Measurements from ENCODE around the gene NKAIN4. TPM values are rescaled to one million over a fixed set of nuclear protein-coding genes. Genes with fewer than 3 reads are reported as not detected.

NKAIN4 gene
- total and polyA plus RNA-seq, 2 experiments from 2014 or later, result 12.6 to 13.2 TPM

DNA sequence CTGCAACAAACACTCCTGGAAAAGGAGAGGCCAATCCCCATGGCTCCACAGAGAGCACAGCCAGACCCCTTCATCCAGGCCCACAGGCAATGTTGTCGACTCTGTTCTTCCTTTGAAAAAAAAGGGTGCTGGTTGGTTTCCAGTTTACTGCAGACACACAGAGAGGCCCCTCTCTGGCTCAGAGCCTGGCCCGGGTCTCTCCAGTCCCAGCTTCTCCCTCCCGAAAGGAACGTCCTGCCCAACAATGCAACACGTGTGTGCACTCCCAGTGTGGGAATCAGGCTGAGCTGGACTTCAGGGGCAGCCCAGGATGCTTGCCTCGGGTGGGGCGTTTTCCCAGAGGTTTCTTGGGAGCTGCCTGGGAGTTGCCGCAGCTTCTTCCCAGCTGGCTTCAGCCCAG lies 4.5 kb upstream of the NKAIN4 start:
- Mint-ChIP-seq H3K27ac (no peak overlapping the region), H3K9me3 (no peaks in the 10 kb centered on the region), H3K4me3 (no peak overlapping the region), H3K27me3 (ENCODE audit: insufficient read depth, low read depth, poor library complexity) (peaks cover 43% of the 10 kb centered on the region), H3K36me3 (ENCODE audit: low read depth) (no peaks in the 10 kb centered on the region; the same call in 2 of the 3 replicates), H3K4me1 (peaks cover 22% of the 10 kb centered on the region)
- H3K9me2 ChIP-seq (ENCODE audit: insufficient read depth), result no peaks in the 10 kb centered on the region
- H3K27ac ChIP-seq (ENCODE audit: low read depth), result no peak overlapping the region
- H3K4me2 ChIP-seq, result no peak overlapping the region
- H2AFZ ChIP-seq, result no peak overlapping the region
- H3K4me1 ChIP-seq (ENCODE audit: insufficient read depth), result no peaks in the 10 kb centered on the region; the same call in 1 of the 2 replicates
- H3K4me3 ChIP-seq, result no peak overlapping the region
- no peaks in the 10 kb centered on the region for H3K36me3 ChIP-seq (ENCODE audit: insufficient read depth)
- no peaks in the 10 kb centered on the region for H3K79me2 ChIP-seq (replicated peaks; ENCODE audit: insufficient read depth)
- ATAC-seq (no peak), DNase-seq (ENCODE audit: low spot score) (no peak)
- no peaks in the 10 kb centered on the region for H3F3A ChIP-seq (replicated peaks; ENCODE audit: low read depth)
- H4K20me1 ChIP-seq (replicated peaks; ENCODE audit: insufficient read depth), result no peaks in the 10 kb centered on the region
- H3K27me3 ChIP-seq (ENCODE audit: insufficient read depth), result peaks cover 19% of the 10 kb centered on the region
- TF ChIP-seq, protein P1, sequence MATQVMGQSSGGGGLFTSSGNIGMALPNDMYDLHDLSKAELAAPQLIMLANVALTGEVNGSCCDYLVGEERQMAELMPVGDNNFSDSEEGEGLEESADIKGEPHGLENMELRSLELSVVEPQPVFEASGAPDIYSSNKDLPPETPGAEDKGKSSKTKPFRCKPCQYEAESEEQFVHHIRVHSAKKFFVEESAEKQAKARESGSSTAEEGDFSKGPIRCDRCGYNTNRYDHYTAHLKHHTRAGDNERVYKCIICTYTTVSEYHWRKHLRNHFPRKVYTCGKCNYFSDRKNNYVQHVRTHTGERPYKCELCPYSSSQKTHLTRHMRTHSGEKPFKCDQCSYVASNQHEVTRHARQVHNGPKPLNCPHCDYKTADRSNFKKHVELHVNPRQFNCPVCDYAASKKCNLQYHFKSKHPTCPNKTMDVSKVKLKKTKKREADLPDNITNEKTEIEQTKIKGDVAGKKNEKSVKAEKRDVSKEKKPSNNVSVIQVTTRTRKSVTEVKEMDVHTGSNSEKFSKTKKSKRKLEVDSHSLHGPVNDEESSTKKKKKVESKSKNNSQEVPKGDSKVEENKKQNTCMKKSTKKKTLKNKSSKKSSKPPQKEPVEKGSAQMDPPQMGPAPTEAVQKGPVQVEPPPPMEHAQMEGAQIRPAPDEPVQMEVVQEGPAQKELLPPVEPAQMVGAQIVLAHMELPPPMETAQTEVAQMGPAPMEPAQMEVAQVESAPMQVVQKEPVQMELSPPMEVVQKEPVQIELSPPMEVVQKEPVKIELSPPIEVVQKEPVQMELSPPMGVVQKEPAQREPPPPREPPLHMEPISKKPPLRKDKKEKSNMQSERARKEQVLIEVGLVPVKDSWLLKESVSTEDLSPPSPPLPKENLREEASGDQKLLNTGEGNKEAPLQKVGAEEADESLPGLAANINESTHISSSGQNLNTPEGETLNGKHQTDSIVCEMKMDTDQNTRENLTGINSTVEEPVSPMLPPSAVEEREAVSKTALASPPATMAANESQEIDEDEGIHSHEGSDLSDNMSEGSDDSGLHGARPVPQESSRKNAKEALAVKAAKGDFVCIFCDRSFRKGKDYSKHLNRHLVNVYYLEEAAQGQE (IDR thresholded peaks at IDR 0.05; ENCODE audit: unreplicated experiment), result no peak
- TF ChIP-seq EZH2phosphoT487 (IDR thresholded peaks at IDR 0.05; ENCODE audit: unreplicated experiment) (no peak), CREB1 (CRISPR knock-in tag; IDR thresholded peaks at IDR 0.05; ENCODE audit: low read depth) (no peak), POLR2AphosphoS5 (IDR thresholded peaks at IDR 0.05; ENCODE audit: low read depth) (no peak), JUNB (IDR thresholded peaks at IDR 0.05; ENCODE audit: unreplicated experiment) (no peak), ZNF331 (CRISPR knock-in tag; IDR thresholded peaks at IDR 0.05; ENCODE audit: low read depth) (no peak), ZNF114 (CRISPR knock-in tag; IDR thresholded peaks at IDR 0.05) (no peak)
- TF ChIP-seq, protein P2, sequence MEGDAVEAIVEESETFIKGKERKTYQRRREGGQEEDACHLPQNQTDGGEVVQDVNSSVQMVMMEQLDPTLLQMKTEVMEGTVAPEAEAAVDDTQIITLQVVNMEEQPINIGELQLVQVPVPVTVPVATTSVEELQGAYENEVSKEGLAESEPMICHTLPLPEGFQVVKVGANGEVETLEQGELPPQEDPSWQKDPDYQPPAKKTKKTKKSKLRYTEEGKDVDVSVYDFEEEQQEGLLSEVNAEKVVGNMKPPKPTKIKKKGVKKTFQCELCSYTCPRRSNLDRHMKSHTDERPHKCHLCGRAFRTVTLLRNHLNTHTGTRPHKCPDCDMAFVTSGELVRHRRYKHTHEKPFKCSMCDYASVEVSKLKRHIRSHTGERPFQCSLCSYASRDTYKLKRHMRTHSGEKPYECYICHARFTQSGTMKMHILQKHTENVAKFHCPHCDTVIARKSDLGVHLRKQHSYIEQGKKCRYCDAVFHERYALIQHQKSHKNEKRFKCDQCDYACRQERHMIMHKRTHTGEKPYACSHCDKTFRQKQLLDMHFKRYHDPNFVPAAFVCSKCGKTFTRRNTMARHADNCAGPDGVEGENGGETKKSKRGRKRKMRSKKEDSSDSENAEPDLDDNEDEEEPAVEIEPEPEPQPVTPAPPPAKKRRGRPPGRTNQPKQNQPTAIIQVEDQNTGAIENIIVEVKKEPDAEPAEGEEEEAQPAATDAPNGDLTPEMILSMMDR (conservative IDR thresholded peaks at IDR 0.05; ENCODE audit: low read depth in 2 of 2), result no peak

DNA sequence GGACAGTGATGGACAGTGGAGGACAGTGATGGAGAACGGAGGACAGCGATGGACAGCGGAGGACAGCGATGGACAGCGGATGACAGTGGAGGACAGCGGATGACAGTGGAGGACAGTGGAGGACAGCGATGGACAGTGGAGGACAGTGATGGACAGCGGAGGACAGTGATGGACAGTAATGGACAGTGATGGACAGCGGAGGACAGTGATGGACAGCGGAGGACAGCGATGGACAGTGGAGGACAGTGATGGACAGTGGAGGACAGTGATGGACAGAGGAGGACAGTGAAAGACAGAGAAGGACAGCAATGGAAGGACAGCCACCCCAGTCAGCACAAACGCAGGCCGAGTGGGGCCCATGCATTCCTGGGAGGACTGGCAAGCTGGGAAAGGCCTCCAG lies 3.4 kb upstream of the NKAIN4 start:
- Histone ChIP-seq H3K27ac (ENCODE audit: low read depth) (no peak overlapping the region), H3K4me1 (ENCODE audit: insufficient read depth) (no peaks in the 10 kb centered on the region; the same call in 1 of the 2 replicates), H3K36me3 (ENCODE audit: insufficient read depth) (no peaks in the 10 kb centered on the region), H2AFZ (no peak overlapping the region), H3K9me2 (ENCODE audit: insufficient read depth) (no peaks in the 10 kb centered on the region), H3K79me2 (replicated peaks; ENCODE audit: insufficient read depth) (no peaks in the 10 kb centered on the region), H3F3A (replicated peaks; ENCODE audit: low read depth) (no peaks in the 10 kb centered on the region), H3K4me3 (no peak overlapping the region), H3K4me2 (no peak overlapping the region), H3K27me3 (ENCODE audit: insufficient read depth) (peaks cover 29% of the 10 kb centered on the region), H4K20me1 (replicated peaks; ENCODE audit: insufficient read depth) (no peaks in the 10 kb centered on the region)
- Mint-ChIP-seq H3K9me3 (no peaks in the 10 kb centered on the region), H3K4me3 (no peak overlapping the region), H3K4me1 (peaks cover 24% of the 10 kb centered on the region), H3K27me3 (ENCODE audit: insufficient read depth, low read depth, poor library complexity) (peaks cover 48% of the 10 kb centered on the region), H3K27ac (no peak overlapping the region), H3K36me3 (ENCODE audit: low read depth) (no peaks in the 10 kb centered on the region; the same call in 2 of the 3 replicates)
- ATAC-seq (no peak), DNase-seq (ENCODE audit: low spot score) (no peak)
- TF ChIP-seq POLR2AphosphoS5 (IDR thresholded peaks at IDR 0.05; ENCODE audit: low read depth) (no peak), CREB1 (CRISPR knock-in tag; IDR thresholded peaks at IDR 0.05; ENCODE audit: low read depth) (no peak)
- TF ChIP-seq, protein P3, sequence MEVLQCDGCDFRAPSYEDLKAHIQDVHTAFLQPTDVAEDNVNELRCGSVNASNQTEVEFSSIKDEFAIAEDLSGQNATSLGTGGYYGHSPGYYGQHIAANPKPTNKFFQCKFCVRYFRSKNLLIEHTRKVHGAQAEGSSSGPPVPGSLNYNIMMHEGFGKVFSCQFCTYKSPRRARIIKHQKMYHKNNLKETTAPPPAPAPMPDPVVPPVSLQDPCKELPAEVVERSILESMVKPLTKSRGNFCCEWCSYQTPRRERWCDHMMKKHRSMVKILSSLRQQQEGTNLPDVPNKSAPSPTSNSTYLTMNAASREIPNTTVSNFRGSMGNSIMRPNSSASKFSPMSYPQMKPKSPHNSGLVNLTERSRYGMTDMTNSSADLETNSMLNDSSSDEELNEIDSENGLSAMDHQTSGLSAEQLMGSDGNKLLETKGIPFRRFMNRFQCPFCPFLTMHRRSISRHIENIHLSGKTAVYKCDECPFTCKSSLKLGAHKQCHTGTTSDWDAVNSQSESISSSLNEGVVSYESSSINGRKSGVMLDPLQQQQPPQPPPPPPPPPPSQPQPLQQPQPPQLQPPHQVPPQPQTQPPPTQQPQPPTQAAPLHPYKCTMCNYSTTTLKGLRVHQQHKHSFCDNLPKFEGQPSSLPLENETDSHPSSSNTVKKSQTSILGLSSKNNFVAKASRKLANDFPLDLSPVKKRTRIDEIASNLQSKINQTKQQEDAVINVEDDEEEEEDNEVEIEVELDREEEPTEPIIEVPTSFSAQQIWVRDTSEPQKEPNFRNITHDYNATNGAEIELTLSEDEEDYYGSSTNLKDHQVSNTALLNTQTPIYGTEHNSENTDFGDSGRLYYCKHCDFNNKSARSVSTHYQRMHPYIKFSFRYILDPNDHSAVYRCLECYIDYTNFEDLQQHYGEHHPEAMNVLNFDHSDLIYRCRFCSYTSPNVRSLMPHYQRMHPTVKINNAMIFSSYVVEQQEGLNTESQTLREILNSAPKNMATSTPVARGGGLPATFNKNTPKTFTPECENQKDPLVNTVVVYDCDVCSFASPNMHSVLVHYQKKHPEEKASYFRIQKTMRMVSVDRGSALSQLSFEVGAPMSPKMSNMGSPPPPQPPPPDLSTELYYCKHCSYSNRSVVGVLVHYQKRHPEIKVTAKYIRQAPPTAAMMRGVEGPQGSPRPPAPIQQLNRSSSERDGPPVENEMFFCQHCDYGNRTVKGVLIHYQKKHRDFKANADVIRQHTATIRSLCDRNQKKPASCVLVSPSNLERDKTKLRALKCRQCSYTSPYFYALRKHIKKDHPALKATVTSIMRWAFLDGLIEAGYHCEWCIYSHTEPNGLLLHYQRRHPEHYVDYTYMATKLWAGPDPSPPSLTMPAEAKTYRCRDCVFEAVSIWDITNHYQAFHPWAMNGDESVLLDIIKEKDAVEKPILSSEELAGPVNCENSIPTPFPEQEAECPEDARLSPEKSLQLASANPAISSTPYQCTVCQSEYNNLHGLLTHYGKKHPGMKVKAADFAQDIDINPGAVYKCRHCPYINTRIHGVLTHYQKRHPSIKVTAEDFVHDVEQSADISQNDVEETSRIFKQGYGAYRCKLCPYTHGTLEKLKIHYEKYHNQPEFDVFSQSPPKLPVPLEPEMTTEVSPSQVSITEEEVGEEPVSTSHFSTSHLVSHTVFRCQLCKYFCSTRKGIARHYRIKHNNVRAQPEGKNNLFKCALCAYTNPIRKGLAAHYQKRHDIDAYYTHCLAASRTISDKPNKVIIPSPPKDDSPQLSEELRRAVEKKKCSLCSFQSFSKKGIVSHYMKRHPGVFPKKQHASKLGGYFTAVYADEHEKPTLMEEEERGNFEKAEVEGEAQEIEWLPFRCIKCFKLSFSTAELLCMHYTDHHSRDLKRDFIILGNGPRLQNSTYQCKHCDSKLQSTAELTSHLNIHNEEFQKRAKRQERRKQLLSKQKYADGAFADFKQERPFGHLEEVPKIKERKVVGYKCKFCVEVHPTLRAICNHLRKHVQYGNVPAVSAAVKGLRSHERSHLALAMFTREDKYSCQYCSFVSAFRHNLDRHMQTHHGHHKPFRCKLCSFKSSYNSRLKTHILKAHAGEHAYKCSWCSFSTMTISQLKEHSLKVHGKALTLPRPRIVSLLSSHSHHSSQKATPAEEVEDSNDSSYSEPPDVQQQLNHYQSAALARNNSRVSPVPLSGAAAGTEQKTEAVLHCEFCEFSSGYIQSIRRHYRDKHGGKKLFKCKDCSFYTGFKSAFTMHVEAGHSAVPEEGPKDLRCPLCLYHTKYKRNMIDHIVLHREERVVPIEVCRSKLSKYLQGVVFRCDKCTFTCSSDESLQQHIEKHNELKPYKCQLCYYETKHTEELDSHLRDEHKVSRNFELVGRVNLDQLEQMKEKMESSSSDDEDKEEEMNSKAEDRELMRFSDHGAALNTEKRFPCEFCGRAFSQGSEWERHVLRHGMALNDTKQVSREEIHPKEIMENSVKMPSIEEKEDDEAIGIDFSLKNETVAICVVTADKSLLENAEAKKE (CRISPR knock-in tag; IDR thresholded peaks at IDR 0.05), result no peak
